ENCODE results near the gene GPR17.

Gene GPR17

DNA sequence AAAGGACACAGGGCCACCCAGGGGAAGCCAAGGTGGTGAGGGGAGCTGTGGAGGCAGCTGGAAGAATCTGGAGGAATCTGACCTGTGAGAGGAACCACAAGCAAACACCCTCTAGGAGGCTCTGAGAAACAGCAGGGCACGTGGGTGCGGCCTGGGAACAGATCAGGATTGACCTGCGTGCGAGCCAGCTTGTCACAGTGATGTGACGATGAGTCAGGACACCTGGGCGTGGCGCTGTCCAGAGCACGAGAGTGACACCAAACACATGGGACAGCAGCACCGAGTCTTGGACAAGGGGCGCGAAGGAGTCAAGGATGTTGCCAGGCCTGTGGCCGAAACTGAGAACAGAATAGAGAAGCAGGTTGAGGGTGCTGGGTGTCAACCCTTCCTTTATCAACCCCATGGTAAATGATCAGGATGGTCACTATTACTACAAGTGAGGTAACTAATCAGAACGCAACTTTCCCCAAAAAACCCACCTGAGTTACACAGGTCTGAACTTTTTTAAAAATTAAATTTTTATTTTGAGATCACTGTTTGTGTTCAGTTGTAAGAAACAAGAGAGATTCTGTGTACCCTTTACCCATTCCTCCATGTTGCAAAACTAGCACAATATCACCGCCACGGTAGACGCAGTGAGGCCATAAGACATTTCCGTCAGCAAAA is 54.7 kb downstream of the GPR17 start:
- Histone ChIP-seq H3K4me3 (peak overlapping the region; percentile 71 to 73), H3K27ac (peak overlapping the region; percentile 86), H3K36me3 (peaks cover 0 to 1% (median under 1%) of the 10 kb centered on the region in 3 donors), H3K27me3 (no peaks in the 10 kb centered on the region), H3K4me1 (peaks cover 0 to 46% (median 26%) of the 10 kb centered on the region in 4 donors), H3K9me3 (no peaks in the 10 kb centered on the region)
- no peak for TF ChIP-seq CTCF (IDR thresholded peaks at IDR 0.05)
- intact Hi-C loops (cut with DNase I; ENCODE audit: low total_unique reads): no loop called here
- DNase-seq: peak in 1 of 2 donors; percentile 53

GRCh38 chr2:127701193-127701650 is 55.3 kb downstream of the GPR17 start, which contains the start of gene SFT2D3:
TSS of gene SFT2D3 (plus strand) at chr2:127701497. CDS start at chr2:127701529, 32 bp downstream.
- H3K27me3 ChIP-seq: no peaks in the 10 kb centered on the region
- DNase-seq: peak; percentile 88 to 95
- peak within 1 kb of the TSS; percentile 86 for H3K27ac ChIP-seq
- TF ChIP-seq CTCF (IDR thresholded peaks at IDR 0.05): no peak
- peaks cover 5 to 7% (median 6%) of the 10 kb centered on the region in 3 donors for H3K36me3 ChIP-seq
- H3K9me3 ChIP-seq: no peaks in the 10 kb centered on the region
- intact Hi-C loops (cut with DNase I; ENCODE audit: low total_unique reads): no loop called here
- peaks cover 0 to 44% (median 22%) of the 10 kb centered on the region in 4 donors for H3K4me1 ChIP-seq
- peak within 1 kb of the TSS; percentile 71 to 73 for H3K4me3 ChIP-seq

GRCh38 chr2:127701651-127702394 is 55.9 kb downstream of the GPR17 start:
- peaks cover 6 to 13% (median 11%) of the 10 kb centered on the region in 3 donors for H3K36me3 ChIP-seq
- H3K27ac ChIP-seq: peak overlapping the region; percentile 86
- peak overlapping the region; percentile 71 to 73 for H3K4me3 ChIP-seq
- TF ChIP-seq CTCF (IDR thresholded peaks at IDR 0.05): peak in 1 of 2 experiments; percentile 42
- H3K4me1 ChIP-seq: peaks cover 0 to 41% (median 22%) of the 10 kb centered on the region in 4 donors
- no peaks in the 10 kb centered on the region for H3K9me3 ChIP-seq
- DNase-seq: peak; percentile 67 to 84
- H3K27me3 ChIP-seq: no peaks in the 10 kb centered on the region
- intact Hi-C loops (cut with DNase I; ENCODE audit: low total_unique reads): no loop called here

Measured in tibial artery (tissue), 4 donors.